ENCODE results near the gene LRRC27. TPM values are rescaled to one million over a fixed set of nuclear protein-coding genes. Genes with fewer than 3 reads are reported as not detected.

The LRRC27 gene
- polyA plus RNA-seq, 3 donors: 3.6 to 12.8 (median 3.6) TPM

- intact Hi-C loops (cut with micrococcal nuclease): loop anchor here (2.0 to 10.0 kb wide), 5 partner anchors 43 to 245 kb away; partner anchors contain the start of gene INPP5A (in 1 of the 2)
- Histone ChIP-seq H3K4me2 (replicated peaks; ENCODE audit: extremely low read depth, low read length, poor library complexity, severe bottlenecking) (no peak overlapping the region), H4K20me1 (ENCODE audit: insufficient read depth, low read length) (no peaks in the 10 kb centered on the region), H2AFZ (ENCODE audit: insufficient read depth, low read depth, low read length, poor library complexity, severe bottlenecking) (no peak overlapping the region), H3K4me1 (ENCODE audit: control insufficient read depth in 1 of 2, insufficient read depth in 2 of 2, low read length in 2 of 2) (peaks cover 36 to 63% of the 10 kb centered on the region in 2 donors), H3K4me3 (replicated peaks in 1 of 3; ENCODE audit: low read depth in 2 of 3, low read length in 3 of 3) (no peak overlapping the region), H3K79me2 (ENCODE audit: insufficient read depth, low read length) (no peaks in the 10 kb centered on the region), H3K9ac (ENCODE audit: insufficient read depth, low read length, poor library complexity, severe bottlenecking) (no peak overlapping the region), H3K36me3 (replicated peaks in 1 of 2; ENCODE audit: control insufficient read depth in 1 of 2, insufficient read depth in 2 of 2, low read length in 2 of 2) (no peaks in the 10 kb centered on the region), H3K27me3 (ENCODE audit: control insufficient read depth in 2 of 2, insufficient read depth in 2 of 2, low read length in 2 of 2) (peaks cover 0 to 6% of the 10 kb centered on the region in 2 donors), H3K27ac (ENCODE audit: low read depth in 1 of 2, low read length in 2 of 2) (no peak overlapping the region), H3K9me3 (replicated peaks in 1 of 2; ENCODE audit: control insufficient read depth in 1 of 2, insufficient read depth in 1 of 2, low read length in 2 of 2) (no peaks in the 10 kb centered on the region)
- no peak for TF ChIP-seq CTCF (IDR thresholded peaks at IDR 0.05)
- Mint-ChIP-seq H3K4me3 (peak overlapping the region in 1 of 2 donors; percentile 11), H3K27me3 (ENCODE audit: low read depth in 3 of 3) (peaks cover 5 to 27% (median 7%) of the 10 kb centered on the region in 3 donors), H3K27ac (no peak overlapping the region), H3K36me3 (peaks cover 0 to 2% of the 10 kb centered on the region in 2 donors), H3K4me1 (peaks cover 40% of the 10 kb centered on the region), H3K9me3 (peaks cover 0 to 7% (median 1%) of the 10 kb centered on the region in 7 donors)
- no peak for DNase-seq
- whole genome bisulfite sequencing (ENCODE audit: insufficient coverage): 36% methylated on average over 9 of the region's 16 CpGs
Observed at GRCh38 chr10:132389433-132390169, 57.6 kb downstream of the LRRC27 start.

- Histone ChIP-seq H3K9ac (ENCODE audit: insufficient read depth, low read length, poor library complexity, severe bottlenecking) (no peak overlapping the region), H3K27ac (ENCODE audit: low read depth in 1 of 2, low read length in 2 of 2) (no peak overlapping the region), H3K4me3 (replicated peaks in 1 of 3; ENCODE audit: low read depth in 2 of 3, low read length in 3 of 3) (no peak overlapping the region), H3K36me3 (replicated peaks in 1 of 2; ENCODE audit: control insufficient read depth in 1 of 2, insufficient read depth in 2 of 2, low read length in 2 of 2) (no peaks in the 10 kb centered on the region), H3K4me2 (replicated peaks; ENCODE audit: extremely low read depth, low read length, poor library complexity, severe bottlenecking) (no peak overlapping the region), H4K20me1 (ENCODE audit: insufficient read depth, low read length) (no peaks in the 10 kb centered on the region), H3K4me1 (ENCODE audit: control insufficient read depth in 1 of 2, insufficient read depth in 2 of 2, low read length in 2 of 2) (peaks cover 39 to 63% of the 10 kb centered on the region in 2 donors), H2AFZ (ENCODE audit: insufficient read depth, low read depth, low read length, poor library complexity, severe bottlenecking) (no peak overlapping the region), H3K9me3 (replicated peaks in 1 of 2; ENCODE audit: control insufficient read depth in 1 of 2, insufficient read depth in 1 of 2, low read length in 2 of 2) (no peaks in the 10 kb centered on the region), H3K79me2 (ENCODE audit: insufficient read depth, low read length) (no peaks in the 10 kb centered on the region), H3K27me3 (ENCODE audit: control insufficient read depth in 2 of 2, insufficient read depth in 2 of 2, low read length in 2 of 2) (peaks cover 0 to 6% of the 10 kb centered on the region in 2 donors)
- Mint-ChIP-seq H3K27ac (no peak overlapping the region), H3K9me3 (peaks cover 0 to 7% (median under 1%) of the 10 kb centered on the region in 7 donors), H3K4me3 (no peak overlapping the region), H3K36me3 (peaks cover 0 to 2% of the 10 kb centered on the region in 2 donors), H3K4me1 (peaks cover 41% of the 10 kb centered on the region), H3K27me3 (ENCODE audit: low read depth in 3 of 3) (peaks cover 5 to 29% (median 13%) of the 10 kb centered on the region in 3 donors)
- no peak for TF ChIP-seq CTCF (IDR thresholded peaks at IDR 0.05)
- DNase-seq: no peak
- intact Hi-C loops (cut with micrococcal nuclease): loop anchor here in 1 of 2 donors (5.0 to 10.0 kb wide), 3 partner anchors 42 to 244 kb away; no protein-coding TSS in a partner anchor
- 63% methylated on average over 4 of the region's 8 CpGs for WGBS (ENCODE audit: insufficient coverage)
Observed at GRCh38 chr10:132390170-132390920, 58.4 kb downstream of the LRRC27 start.
